Activated T-cell treated with anti-CD3 and anti-CD28 coated beads for 1 hour (primary cell): ENCODE data around the gene LPP.

Experiments
- DNase-seq: peaks from one replicate; pipeline ENCODE4 v3.0.0-alpha.2; 2020; ENCODE audit warnings: low read depth

The LPP gene

GRCh38 chr3:188925376-188925775 is 771.4 kb downstream of the LPP start:
- DNase-seq: no peak

DNA sequence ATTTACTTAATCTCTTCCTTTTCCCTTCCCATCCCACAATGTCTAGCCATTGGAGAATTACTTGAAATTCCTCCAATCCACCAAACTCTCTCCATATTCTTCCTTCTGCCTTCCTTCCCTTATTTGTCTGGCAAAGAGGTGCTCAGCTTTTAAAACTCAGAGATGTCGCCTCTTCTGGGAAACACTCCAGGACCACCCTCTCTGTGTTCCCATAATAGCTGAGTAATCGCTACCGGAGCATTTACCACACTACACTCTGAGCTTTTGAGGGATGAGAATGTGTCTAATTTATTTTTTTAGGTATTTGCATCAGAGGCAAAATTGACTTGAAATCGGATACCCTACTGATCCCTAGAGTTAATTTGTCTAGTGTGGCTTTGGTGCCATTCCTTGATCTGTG is 772.2 kb downstream of the LPP start:
- DNase-seq: no peak

GRCh38 chr3:188926741-188927511 is 773.0 kb downstream of the LPP start:
- no peak for DNase-seq

DNA sequence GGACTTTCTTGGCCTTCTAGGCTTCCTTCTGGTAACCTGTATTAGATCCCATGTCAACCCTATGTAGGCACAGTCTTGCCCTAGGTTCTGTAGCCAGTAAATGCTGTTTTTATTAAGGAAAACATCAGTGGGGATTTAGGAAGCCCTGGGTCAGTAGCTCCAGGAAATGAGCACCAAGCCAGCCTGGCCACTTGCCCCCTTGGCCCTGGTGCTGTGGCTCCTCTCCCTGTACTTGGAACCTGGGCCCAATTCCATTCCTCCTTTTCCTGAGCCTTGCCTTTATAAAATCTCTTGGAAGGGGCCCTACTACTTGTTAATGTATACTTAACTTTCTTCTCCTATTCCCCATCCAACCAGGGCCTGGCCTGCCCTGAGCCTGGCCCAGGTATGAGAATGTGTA is 774.0 kb downstream of the LPP start:
- no peak for DNase-seq

DNA sequence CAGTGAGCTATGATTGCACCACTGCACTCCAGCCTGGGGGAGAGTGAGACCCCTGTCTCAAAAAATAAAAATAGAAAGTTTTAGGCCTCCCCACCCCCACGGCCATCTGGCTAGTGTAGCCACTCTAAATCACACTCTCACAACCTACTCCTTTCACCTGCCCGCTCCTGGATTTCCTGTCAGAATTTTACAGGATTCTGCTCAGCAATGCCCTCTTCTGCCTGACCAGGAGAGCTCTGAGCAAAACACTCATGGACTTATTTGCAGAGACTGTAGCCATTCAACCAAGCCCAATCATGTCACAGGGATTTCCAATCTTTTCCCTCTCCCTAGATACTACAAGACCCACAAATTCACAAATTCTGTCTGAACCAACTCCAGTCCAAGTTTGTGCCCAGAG is 775.2 kb downstream of the LPP start:
- no peak for DNase-seq

GRCh38 chr3:188931036-188931435 is 777.1 kb downstream of the LPP start:
- no peak for DNase-seq

DNA sequence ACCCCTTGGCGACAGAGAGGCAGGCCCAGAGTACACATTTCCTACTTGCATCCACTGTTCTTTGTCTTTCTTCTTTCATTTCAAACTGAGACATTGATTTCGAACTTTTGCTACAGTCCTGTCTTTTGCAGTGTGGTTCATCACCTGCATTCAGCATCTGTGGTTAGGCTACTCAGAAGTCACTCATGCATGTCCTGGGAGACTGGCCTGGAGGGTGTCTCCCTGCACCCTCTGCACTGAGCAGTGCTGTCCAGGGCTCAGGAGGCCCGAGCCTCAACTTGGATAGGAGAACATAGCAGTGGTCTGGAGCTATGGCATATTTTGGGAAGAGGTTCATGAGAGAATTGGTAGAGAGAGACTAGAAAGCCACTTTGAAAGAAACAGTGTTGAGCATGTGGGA is 777.6 kb downstream of the LPP start:
- no peak for DNase-seq

- no peak for DNase-seq
These were observed 781.0 kb downstream of the LPP start for GRCh38 chr3:188934989-188935388.

DNA sequence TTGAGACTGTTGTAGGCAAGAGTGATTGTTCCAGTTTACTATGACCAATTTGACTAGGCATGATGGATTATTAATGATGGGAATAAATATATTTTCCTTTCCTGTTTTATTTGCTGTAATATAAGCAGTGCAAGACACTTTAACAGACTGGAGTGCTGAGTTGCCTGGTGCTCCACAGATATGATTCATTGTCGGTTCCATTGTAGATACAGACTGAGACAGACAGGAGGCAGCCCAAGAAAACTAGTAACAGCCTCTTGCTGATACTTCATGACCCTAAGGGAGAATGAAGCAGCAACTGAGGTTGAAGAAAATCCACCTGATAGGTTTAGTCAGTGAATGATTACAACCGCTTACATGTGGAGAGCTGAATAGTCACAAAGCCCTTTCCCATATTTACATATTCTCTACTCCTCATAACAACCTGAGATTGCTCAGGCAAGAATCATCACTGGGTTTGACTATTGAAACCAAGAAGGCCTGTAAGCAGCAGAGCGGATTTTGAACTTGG is 782.7 kb downstream of the LPP start:
- DNase-seq: no peak

GRCh38 chr3:188937389-188937788 is 783.4 kb downstream of the LPP start:
- DNase-seq: no peak

DNA sequence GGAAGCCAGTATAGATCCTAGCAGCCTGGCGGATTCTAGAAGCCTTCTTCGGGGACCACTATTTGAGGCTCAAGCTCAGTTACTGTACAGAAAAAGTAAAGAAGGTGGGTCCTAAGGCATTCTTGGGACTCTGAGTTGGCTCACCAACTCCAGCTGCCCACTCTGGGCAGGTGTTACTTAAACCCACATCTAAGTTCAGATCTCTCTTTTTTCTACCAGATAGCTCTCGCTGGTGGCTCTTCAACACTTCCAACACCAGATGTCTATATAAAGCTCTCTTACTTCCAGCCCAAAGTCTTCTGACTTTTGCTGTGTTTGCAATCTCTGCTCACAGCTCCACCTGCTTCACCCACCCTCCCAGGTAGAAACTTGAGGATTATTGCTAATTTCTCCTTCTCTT is 785.0 kb downstream of the LPP start:
- no peak for DNase-seq

DNA sequence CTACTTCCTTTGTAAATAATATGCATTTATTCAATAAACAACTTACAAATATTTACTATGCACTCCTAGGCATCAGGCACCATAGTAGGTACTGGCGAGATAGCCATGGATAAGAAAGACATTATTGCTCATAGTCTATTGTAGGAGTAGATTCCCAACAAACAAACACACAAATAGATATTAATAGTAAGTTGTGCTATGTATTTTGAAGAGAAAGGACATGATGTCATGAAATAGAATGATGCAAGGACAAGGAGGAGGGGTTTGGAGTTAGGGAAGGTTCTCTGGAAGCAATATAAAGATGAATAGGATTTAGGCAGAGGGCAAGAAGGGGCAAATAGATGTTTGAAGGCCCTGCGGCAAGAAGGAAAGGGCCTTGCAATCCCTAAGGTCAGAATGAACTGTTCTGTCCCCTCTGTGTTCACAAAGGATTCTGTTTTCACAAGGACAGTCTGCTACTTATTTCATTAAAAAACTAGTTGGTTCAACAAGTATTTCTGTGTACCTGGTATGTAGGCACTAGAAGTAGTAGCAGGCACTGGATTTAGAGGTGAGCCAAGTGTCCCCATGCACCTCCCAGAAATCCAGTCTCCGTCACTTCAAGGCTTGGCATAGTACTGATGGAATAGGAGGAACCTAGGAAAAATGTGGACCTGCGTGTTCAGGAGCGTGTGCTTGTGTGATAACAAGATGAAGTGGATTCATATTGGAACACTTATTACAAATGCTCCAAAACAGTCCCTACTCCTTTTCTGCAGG is 786.0 kb downstream of the LPP start:
- DNase-seq: no peak
